Right atrium auricular region (tissue), 2 donors: ENCODE measurements around the gene SPOCK2. TPM values are rescaled to one million over a fixed set of nuclear protein-coding genes. Genes with fewer than 3 reads are reported as not detected.

Experiments
- DNase-seq: peaks from one replicate; pipeline ENCODE4 v3.0.0-alpha.2; 2019; ENCODE audit warnings: low spot score
- H3K27ac ChIP-seq, 2 donors: fragments of 200-600 bp; sonication (generic); 1 replicate in 1 of 2; 2 replicates in 1 of 2; pipeline ENCODE4 v1.5.1; 2016 to 2019
- H3K27me3 ChIP-seq, 2 donors: fragments of 200-600 bp; sonication (generic); one replicate each; pipeline versions ENCODE4 v1.5.1 to v1.6.0; 2017 to 2019
- H3K36me3 ChIP-seq: fragments of 200-600 bp; sonication (generic); one replicate; pipeline ENCODE4 v1.5.1; 2016
- H3K4me1 ChIP-seq, 2 donors: fragments of 200-600 bp; sonication (generic); one replicate each; pipeline versions ENCODE4 v1.5.1 to v1.6.0; 2017 to 2019
- H3K4me3 ChIP-seq, 2 donors: fragments of 200-600 bp; sonication (generic); 1 replicate in 1 of 2; 2 replicates in 1 of 2; pipeline ENCODE4 v1.5.1; 2017 to 2019; ENCODE audit warnings: mild to moderate bottlenecking in 1 of 2, moderate library complexity in 1 of 2
- H3K9me3 ChIP-seq, 2 donors: fragments of 200-600 bp; sonication (generic); one replicate each; pipeline ENCODE4 v1.5.1; 2019
- CTCF ChIP-seq, 2 donors: fragments of 200-600 bp; sonication (generic); IDR thresholded peaks; one replicate each; pipeline ENCODE4 v1.5.1; 2019; ENCODE audit warnings: antibody characterized with exemption in 2 of 2
- total RNA-seq, 2 donors: library from RNA; depleted of rRNA; stranded (reverse); fragments of >200 nt; gene quantifications; one replicate each; pipeline ENCODE4 v1.1.0, GENCODE V29; 2016

The SPOCK2 gene
- total RNA-seq, 2 donors from 2014 or later: 19.3 to 19.8 TPM

GRCh38 chr10:72050873-72051272 lies 37.5 kb downstream of the SPOCK2 start:
- TF ChIP-seq CTCF (IDR thresholded peaks at IDR 0.05): no peak

GRCh38 chr10:72049969-72050781 lies 38.2 kb downstream of the SPOCK2 start:
- H3K4me3 ChIP-seq: no peak overlapping the region
- no peak overlapping the region for H3K27ac ChIP-seq
- no peak for DNase-seq
- H3K36me3 ChIP-seq: no peaks in the 10 kb centered on the region
- no peak for TF ChIP-seq CTCF (IDR thresholded peaks at IDR 0.05)
- no peaks in the 10 kb centered on the region for H3K4me1 ChIP-seq
- H3K9me3 ChIP-seq: no peaks in the 10 kb centered on the region
- H3K27me3 ChIP-seq: no peaks in the 10 kb centered on the region

More at GRCh38 chr10:72050873-72051272, 37.5 kb downstream of the SPOCK2 start:
- Histone ChIP-seq H3K27me3 (no peaks in the 10 kb centered on the region), H3K9me3 (no peaks in the 10 kb centered on the region), H3K27ac (no peak overlapping the region), H3K36me3 (no peaks in the 10 kb centered on the region), H3K4me1 (no peaks in the 10 kb centered on the region), H3K4me3 (no peak overlapping the region)
- DNase-seq: no peak

GRCh38 chr10:72049472-72049871 lies 38.9 kb downstream of the SPOCK2 start:
- H3K36me3 ChIP-seq: no peaks in the 10 kb centered on the region
- no peaks in the 10 kb centered on the region for H3K4me1 ChIP-seq
- DNase-seq: no peak
- no peak overlapping the region for H3K27ac ChIP-seq
- no peaks in the 10 kb centered on the region for H3K27me3 ChIP-seq
- no peaks in the 10 kb centered on the region for H3K9me3 ChIP-seq
- no peak for TF ChIP-seq CTCF (IDR thresholded peaks at IDR 0.05)
- no peak overlapping the region for H3K4me3 ChIP-seq

- TF ChIP-seq CTCF (IDR thresholded peaks at IDR 0.05): peak; percentile 98 to 99
- Histone ChIP-seq H3K9me3 (no peaks in the 10 kb centered on the region), H3K27me3 (no peaks in the 10 kb centered on the region), H3K27ac (no peak overlapping the region), H3K36me3 (no peaks in the 10 kb centered on the region), H3K4me3 (no peak overlapping the region), H3K4me1 (no peaks in the 10 kb centered on the region)
- DNase-seq: peak; percentile 95
Observed at GRCh38 chr10:72048450-72049124, 39.8 kb downstream of the SPOCK2 start.

DNA sequence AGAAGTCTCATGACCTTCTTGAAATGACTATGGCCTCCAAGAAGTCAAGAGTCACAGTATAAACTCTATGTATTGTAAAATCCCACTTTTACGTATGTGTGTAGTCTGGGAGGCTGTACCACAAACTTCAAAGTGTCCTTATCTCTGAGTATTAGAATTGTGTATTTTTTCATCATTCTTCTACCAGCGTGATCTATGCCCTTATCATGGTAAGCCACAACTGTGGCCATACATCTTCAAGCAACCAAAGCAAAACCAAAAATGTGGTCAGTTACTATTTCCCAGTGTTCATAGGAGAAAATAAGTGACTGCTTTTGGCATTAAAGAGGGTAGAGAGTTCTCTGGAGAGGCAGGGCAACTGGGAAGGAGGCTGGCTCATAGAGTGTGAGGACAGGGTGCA lies 42.8 kb downstream of the SPOCK2 start:
- H3K36me3 ChIP-seq: no peaks in the 10 kb centered on the region
- no peaks in the 10 kb centered on the region for H3K27me3 ChIP-seq
- no peaks in the 10 kb centered on the region for H3K9me3 ChIP-seq
- peaks cover 0 to 6% of the 10 kb centered on the region in 2 donors for H3K4me1 ChIP-seq
- no peak for DNase-seq
- no peak overlapping the region for H3K27ac ChIP-seq
- H3K4me3 ChIP-seq: no peak overlapping the region
- TF ChIP-seq CTCF (IDR thresholded peaks at IDR 0.05): no peak
